ENCODE measurements around the gene MYO7B.
"Not testable (repeated sequence)": the region's sequence is repeated elsewhere in the genome, so short reads cannot be mapped to it uniquely, and the experiment has no call there.

The MYO7B gene

DNA sequence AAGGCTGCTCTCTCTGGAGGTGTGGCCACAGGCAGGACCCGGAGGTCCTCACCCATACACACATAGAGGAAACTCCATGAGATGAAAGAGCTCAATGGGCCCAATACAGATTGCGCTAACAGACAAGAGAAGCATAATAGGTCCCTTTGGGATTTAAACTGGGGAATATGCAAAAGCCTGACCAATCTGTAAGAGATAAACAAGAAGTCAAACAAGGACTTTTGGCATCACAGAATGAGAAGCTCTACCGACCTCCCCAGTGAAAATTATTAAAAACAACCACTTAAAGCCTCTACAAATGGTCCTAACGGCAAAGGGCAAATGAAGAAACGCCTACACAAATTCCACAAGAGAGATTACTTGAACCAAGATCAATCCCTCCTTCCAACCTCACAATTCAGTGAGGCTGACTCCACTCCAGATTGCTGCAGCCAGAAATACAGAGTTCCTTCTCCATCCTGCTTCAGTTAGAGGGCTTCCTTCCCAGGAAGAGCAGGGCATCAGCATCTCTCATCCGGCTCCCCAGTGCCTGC lies 20.0 kb upstream of the MYO7B start:
- Histone ChIP-seq H3K4me2 (peak overlapping the region in 8 of 11 experiments; percentile 36 to 77 (median 60); a peak in 17 of 22 replicates), H3K27ac (peak overlapping the region in 6 of 11 experiments; percentile 9 to 42 (median 29); a peak in 6 of 22 replicates), H3K9ac (peak overlapping the region in 5 of 11 experiments; percentile 4 to 14 (median 12); a peak in 3 of 22 replicates), H3K27me3 (no peaks in the 10 kb centered on the region), H4K20me1 (peaks cover 74 to 100% (median 93%) of the 10 kb centered on the region in 11 experiments), H3K4me1 (peaks cover 21 to 55% (median 39%) of the 10 kb centered on the region in 10 experiments), H3K36me3 (peaks cover 85 to 100% (median 97%) of the 10 kb centered on the region in 11 experiments), H3K9me3 (replicated peaks in 1 of 11) (peaks cover 4 to 15% (median 5%) of the 10 kb centered on the region in 11 experiments; a peak in 14 of 22 replicates), H3K4me3 (no peak overlapping the region)
- no peak for TF ChIP-seq Cebpa-rat (IDR thresholded peaks at IDR 0.05)

DNA sequence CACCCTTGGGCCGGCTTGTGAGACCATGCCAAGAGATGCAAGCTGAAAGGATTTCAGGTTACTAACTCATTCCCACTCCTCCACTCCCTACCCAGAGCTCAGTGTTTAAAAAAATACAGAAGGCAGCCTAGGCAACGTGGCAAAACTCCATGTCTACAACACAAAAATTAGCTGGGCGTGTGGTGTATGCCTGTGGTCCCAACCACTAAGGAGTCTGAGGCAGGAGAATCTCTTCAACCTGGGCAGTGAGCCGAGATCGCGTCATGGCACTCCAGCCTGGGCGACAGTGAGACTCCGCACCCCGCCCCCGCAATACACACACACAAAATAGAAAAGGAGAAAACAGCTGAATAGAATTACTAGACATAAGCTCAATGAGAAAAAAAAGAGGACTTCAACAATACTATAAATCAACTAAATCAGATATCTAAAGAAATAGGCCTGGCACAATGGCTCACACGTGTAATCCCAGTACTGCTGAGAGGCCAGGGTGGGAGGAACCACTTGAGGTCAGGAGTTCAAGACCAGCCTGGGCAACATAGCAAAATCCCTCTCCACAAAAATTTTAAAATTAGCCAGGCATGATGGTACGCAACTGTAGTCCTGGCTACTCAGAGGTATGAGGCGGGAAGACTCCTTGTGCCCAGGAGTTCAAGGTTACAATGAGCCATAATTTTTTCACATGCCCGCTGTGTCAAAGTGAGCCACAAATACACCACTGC lies 19.3 kb upstream of the MYO7B start:
- H3K9me3 ChIP-seq (replicated peaks in 1 of 11) = peaks cover 4 to 15% (median 5%) of the 10 kb centered on the region in 11 experiments; a peak in 14 of 22 replicates
- H3K36me3 ChIP-seq = peaks cover 86 to 100% (median 97%) of the 10 kb centered on the region in 11 experiments
- peaks cover 67 to 100% (median 93%) of the 10 kb centered on the region in 11 experiments for H4K20me1 ChIP-seq
- H3K27me3 ChIP-seq = no peaks in the 10 kb centered on the region
- peaks cover 15 to 47% (median 35%) of the 10 kb centered on the region in 10 experiments; a peak in 19 of 20 replicates for H3K4me1 ChIP-seq
- peak overlapping the region in 5 of 11 experiments; percentile 9 to 42 (median 32); a peak in 4 of 22 replicates for H3K27ac ChIP-seq
- no peak overlapping the region for H3K4me3 ChIP-seq
- H3K9ac ChIP-seq = peak overlapping the region in 4 of 11 experiments; percentile 5 to 14 (median 13); a peak in 3 of 22 replicates
- TF ChIP-seq Cebpa-rat (IDR thresholded peaks at IDR 0.05) = no peak
- peak overlapping the region in 8 of 11 experiments; percentile 36 to 77 (median 60); a peak in 17 of 22 replicates for H3K4me2 ChIP-seq

GRCh38 chr2:127517465-127517864 lies 18.0 kb upstream of the MYO7B start:
- peaks cover 54 to 100% (median 87%) of the 10 kb centered on the region in 11 experiments for H4K20me1 ChIP-seq
- no peak overlapping the region for H3K4me2 ChIP-seq
- no peak overlapping the region for H3K27ac ChIP-seq
- peaks cover 94 to 100% (median 97%) of the 10 kb centered on the region in 11 experiments for H3K36me3 ChIP-seq
- peaks cover 4 to 15% (median 5%) of the 10 kb centered on the region in 11 experiments; a peak in 14 of 22 replicates for H3K9me3 ChIP-seq (replicated peaks in 1 of 11)
- no peak for TF ChIP-seq Cebpa-rat (IDR thresholded peaks at IDR 0.05)
- no peak overlapping the region for H3K4me3 ChIP-seq
- H3K9ac ChIP-seq = no peak overlapping the region
- peaks cover 8 to 38% (median 26%) of the 10 kb centered on the region in 10 experiments; a peak in 19 of 20 replicates for H3K4me1 ChIP-seq
- no peaks in the 10 kb centered on the region for H3K27me3 ChIP-seq

- Histone ChIP-seq H3K27ac (no peak overlapping the region), H3K4me2 (no peak overlapping the region), H3K4me1 (peaks cover 14 to 34% (median 25%) of the 10 kb centered on the region in 10 experiments), H3K9me3 (replicated peaks in 1 of 11) (peaks cover 4 to 15% (median 5%) of the 10 kb centered on the region in 11 experiments; a peak in 14 of 22 replicates), H3K4me3 (no peak overlapping the region), H4K20me1 (peaks cover 50 to 92% (median 77%) of the 10 kb centered on the region in 11 experiments), H3K9ac (no peak overlapping the region), H3K27me3 (no peaks in the 10 kb centered on the region), H3K36me3 (peaks cover 83 to 93% (median 89%) of the 10 kb centered on the region in 11 experiments)
- TF ChIP-seq Cebpa-rat (IDR thresholded peaks at IDR 0.05) = no peak
Measured at GRCh38 chr2:127520424-127520823, 15.1 kb upstream of the MYO7B start.

GRCh38 chr2:127523269-127523939 lies 12.1 kb upstream of the MYO7B start:
- Histone ChIP-seq H3K27ac (no peak overlapping the region), H3K4me3 (no peak overlapping the region), H3K4me2 (peak overlapping the region in 4 of 11 experiments; percentile 86 to 93 (median 89); a peak in 5 of 22 replicates), H3K4me1 (peaks cover 16 to 30% (median 27%) of the 10 kb centered on the region in 10 experiments), H3K36me3 (peaks cover 53 to 63% (median 59%) of the 10 kb centered on the region in 11 experiments), H3K9ac (no peak overlapping the region; a peak in 1 of 22 replicates), H3K27me3 (no peaks in the 10 kb centered on the region), H4K20me1 (peaks cover 23 to 62% (median 48%) of the 10 kb centered on the region in 11 experiments; a peak in 20 of 22 replicates), H3K9me3 (replicated peaks in 1 of 11) (peaks cover 0 to 4% (median 0%) of the 10 kb centered on the region in 11 experiments; a peak in 6 of 22 replicates)
- no peak for TF ChIP-seq Cebpa-rat (IDR thresholded peaks at IDR 0.05)

GRCh38 chr2:127524198-127524834 lies 11.2 kb upstream of the MYO7B start:
- H3K27ac ChIP-seq; H3K9me3 ChIP-seq (replicated peaks in 1 of 11); H3K27me3 ChIP-seq: not testable (repeated sequence)
- H3K4me3 ChIP-seq = peak overlapping the region in 5 of 10 experiments; percentile 22 to 92 (median 87); a peak in 5 of 20 replicates
- H3K4me2 ChIP-seq = peak overlapping the region; percentile 76 to 93 (median 88); a peak in 21 of 22 replicates
- H3K9ac ChIP-seq = peak overlapping the region in 3 of 11 experiments; percentile 4 to 29 (median 25); a peak in 2 of 22 replicates
- H3K4me1 ChIP-seq = peaks cover 19 to 33% (median 27%) of the 10 kb centered on the region in 10 experiments
- peaks cover 20 to 53% (median 46%) of the 10 kb centered on the region in 11 experiments; a peak in 20 of 22 replicates for H4K20me1 ChIP-seq
- peaks cover 44 to 54% (median 50%) of the 10 kb centered on the region in 11 experiments for H3K36me3 ChIP-seq

GRCh38 chr2:127525691-127526131 lies 9.8 kb upstream of the MYO7B start:
- H3K4me3 ChIP-seq = peak overlapping the region; percentile 82 to 100 (median 90)
- H3K9ac ChIP-seq = peak overlapping the region; percentile 89 to 98 (median 96)
- H3K9me3 ChIP-seq (replicated peaks in 1 of 11) = peaks cover 0 to 8% (median 7%) of the 10 kb centered on the region in 11 experiments; a peak in 9 of 22 replicates
- H4K20me1 ChIP-seq = peaks cover 20 to 39% (median 34%) of the 10 kb centered on the region in 11 experiments; a peak in 18 of 22 replicates
- H3K27ac ChIP-seq = peak overlapping the region; percentile 88 to 98 (median 96)
- no peaks in the 10 kb centered on the region for H3K27me3 ChIP-seq
- peaks cover 19 to 33% (median 27%) of the 10 kb centered on the region in 10 experiments for H3K4me1 ChIP-seq
- peak overlapping the region; percentile 76 to 93 (median 88) for H3K4me2 ChIP-seq
- TF ChIP-seq Cebpa-rat (IDR thresholded peaks at IDR 0.05) = no peak
- H3K36me3 ChIP-seq = peaks cover 30 to 40% (median 36%) of the 10 kb centered on the region in 11 experiments
